PFSK-1 (cell line): Measurements from ENCODE around the gene ITPR3.

Experiments
- FOXP2 ChIP-seq: optimal IDR thresholded peaks from 2 replicates; pipeline ENCODE3; 2011; ENCODE audit warnings: borderline replicate concordance, control low read depth, inconsistent platforms; ENCODE audit not compliant: insufficient read depth; ENCODE audit errors: extremely low read length, extremely low read depth
- POLR2AphosphoS5 ChIP-seq: IDR thresholded peaks from 2 replicates; pipeline ENCODE4 v1.6.1; 2012; ENCODE audit warnings: low read depth, mild to moderate bottlenecking, control low read depth, low read length, moderate library complexity
- SIN3A ChIP-seq: IDR thresholded peaks from 2 replicates; pipeline ENCODE4 v1.6.1; 2012; ENCODE audit warnings: mild to moderate bottlenecking, low read length, moderate library complexity, borderline replicate concordance; ENCODE audit not compliant: insufficient read depth
- TAF1 ChIP-seq: IDR thresholded peaks from 2 replicates; pipeline ENCODE4 v1.6.1; 2012; ENCODE audit warnings: low read length, control low read depth, borderline replicate concordance; ENCODE audit not compliant: insufficient read depth
- TF ChIP-seq, protein P1 (sequence below), 2 experiments: IDR thresholded peaks; 2 replicates each; pipeline versions ENCODE4 v1.6.1 to v1.8.0; 2011 to 2012; ENCODE audit warnings: low read depth in 2 of 2, low read length in 2 of 2, control low read depth in 1 of 2, inconsistent platforms in 1 of 2, mild to moderate bottlenecking in 1 of 2, moderate library complexity in 1 of 2; ENCODE audit not compliant: insufficient read depth in 1 of 2

The ITPR3 gene

GRCh38 chr6:33583591-33584155 lies 37.4 kb upstream of the ITPR3 start:
- no peak for TF ChIP-seq SIN3A
- TF ChIP-seq POLR2AphosphoS5, result no peak
- no peak for TF ChIP-seq TAF1
- no peak for TF ChIP-seq FOXP2
- TF ChIP-seq, protein P1, sequence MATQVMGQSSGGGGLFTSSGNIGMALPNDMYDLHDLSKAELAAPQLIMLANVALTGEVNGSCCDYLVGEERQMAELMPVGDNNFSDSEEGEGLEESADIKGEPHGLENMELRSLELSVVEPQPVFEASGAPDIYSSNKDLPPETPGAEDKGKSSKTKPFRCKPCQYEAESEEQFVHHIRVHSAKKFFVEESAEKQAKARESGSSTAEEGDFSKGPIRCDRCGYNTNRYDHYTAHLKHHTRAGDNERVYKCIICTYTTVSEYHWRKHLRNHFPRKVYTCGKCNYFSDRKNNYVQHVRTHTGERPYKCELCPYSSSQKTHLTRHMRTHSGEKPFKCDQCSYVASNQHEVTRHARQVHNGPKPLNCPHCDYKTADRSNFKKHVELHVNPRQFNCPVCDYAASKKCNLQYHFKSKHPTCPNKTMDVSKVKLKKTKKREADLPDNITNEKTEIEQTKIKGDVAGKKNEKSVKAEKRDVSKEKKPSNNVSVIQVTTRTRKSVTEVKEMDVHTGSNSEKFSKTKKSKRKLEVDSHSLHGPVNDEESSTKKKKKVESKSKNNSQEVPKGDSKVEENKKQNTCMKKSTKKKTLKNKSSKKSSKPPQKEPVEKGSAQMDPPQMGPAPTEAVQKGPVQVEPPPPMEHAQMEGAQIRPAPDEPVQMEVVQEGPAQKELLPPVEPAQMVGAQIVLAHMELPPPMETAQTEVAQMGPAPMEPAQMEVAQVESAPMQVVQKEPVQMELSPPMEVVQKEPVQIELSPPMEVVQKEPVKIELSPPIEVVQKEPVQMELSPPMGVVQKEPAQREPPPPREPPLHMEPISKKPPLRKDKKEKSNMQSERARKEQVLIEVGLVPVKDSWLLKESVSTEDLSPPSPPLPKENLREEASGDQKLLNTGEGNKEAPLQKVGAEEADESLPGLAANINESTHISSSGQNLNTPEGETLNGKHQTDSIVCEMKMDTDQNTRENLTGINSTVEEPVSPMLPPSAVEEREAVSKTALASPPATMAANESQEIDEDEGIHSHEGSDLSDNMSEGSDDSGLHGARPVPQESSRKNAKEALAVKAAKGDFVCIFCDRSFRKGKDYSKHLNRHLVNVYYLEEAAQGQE (IDR thresholded peaks at IDR 0.05; ENCODE audit: insufficient read depth in 1 of 2, low read depth in 2 of 2, low read length in 2 of 2), result no peak

DNA sequence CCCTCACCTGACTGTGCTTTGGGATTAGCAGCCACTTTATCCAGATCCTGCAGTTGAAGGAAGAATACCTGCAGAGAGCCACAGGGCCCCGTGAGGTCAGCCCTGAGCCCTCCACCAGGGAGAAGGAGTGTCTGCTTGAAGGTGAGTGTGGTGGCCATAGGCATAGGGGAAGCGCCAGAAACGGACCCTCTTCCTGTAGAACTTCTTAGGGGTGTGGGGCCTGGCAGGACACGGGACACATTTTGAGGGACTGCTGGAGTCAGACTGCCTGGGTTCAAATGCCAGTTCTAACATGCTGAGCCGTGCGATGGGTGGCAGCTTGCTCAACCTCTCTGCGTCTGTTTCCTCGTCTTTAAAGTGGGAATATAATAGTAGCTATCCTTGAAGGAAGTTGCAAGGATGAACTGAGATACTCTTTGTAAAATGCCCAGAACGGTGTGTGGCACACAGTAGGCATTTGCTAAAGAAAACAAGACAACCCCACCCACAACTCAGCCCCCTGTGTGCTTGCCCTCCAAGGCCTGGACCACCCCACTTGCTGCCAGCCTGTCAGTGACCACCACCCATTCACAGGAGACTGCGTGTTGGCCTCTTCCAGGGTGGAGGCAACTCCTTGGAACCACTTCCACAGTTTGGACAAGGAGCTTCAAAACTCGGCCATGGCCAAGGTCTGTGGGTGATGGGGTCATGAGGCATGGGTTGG lies 36.3 kb upstream of the ITPR3 start:
- TF ChIP-seq, protein P1 (IDR thresholded peaks at IDR 0.05; ENCODE audit: insufficient read depth in 1 of 2, low read depth in 2 of 2, low read length in 2 of 2), result no peak
- no peak for TF ChIP-seq SIN3A
- no peak for TF ChIP-seq TAF1
- no peak for TF ChIP-seq POLR2AphosphoS5
- no peak for TF ChIP-seq FOXP2

- TF ChIP-seq, protein P1 (IDR thresholded peaks at IDR 0.05; ENCODE audit: insufficient read depth in 1 of 2, low read depth in 2 of 2, low read length in 2 of 2), result no peak
- TF ChIP-seq TAF1, result no peak
- TF ChIP-seq SIN3A, result no peak
Observed at GRCh38 chr6:33585403-33586107, 35.6 kb upstream of the ITPR3 start.

- TF ChIP-seq TAF1 (no peak), SIN3A (no peak), POLR2AphosphoS5 (no peak), FOXP2 (no peak)
- TF ChIP-seq, protein P1 (IDR thresholded peaks at IDR 0.05; ENCODE audit: insufficient read depth in 1 of 2, low read depth in 2 of 2, low read length in 2 of 2), result no peak
Observed at GRCh38 chr6:33586108-33586640, 34.9 kb upstream of the ITPR3 start.
